SJSA1 (cell line): ENCODE measurements around the gene CPN1. TPM values are rescaled to one million over a fixed set of nuclear protein-coding genes. Genes with fewer than 3 reads are reported as not detected.
"Not testable (repeated sequence)": the region's sequence is repeated elsewhere in the genome, so short reads cannot be mapped to it uniquely, and the experiment has no call there.

Experiments used
- DNase-seq, 2 experiments: peaks; one replicate each; pipeline ENCODE4 v3.0.0-alpha.2; 2015 to 2020; ENCODE audit warnings: low spot score in 2 of 2, low read depth in 1 of 2
- H3K27ac ChIP-seq: fragments of 250-450 bp; sonication (Bioruptor Pico); 2 replicates; pipeline ENCODE4 v1.5.1; 2020; ENCODE audit warnings: mild to moderate bottlenecking, moderate library complexity
- H3K27me3 ChIP-seq: fragments of 250-450 bp; sonication (Bioruptor Pico); replicated peaks from 2 replicates; pipeline ENCODE4 v1.5.1; 2020; ENCODE audit warnings: mild to moderate bottlenecking, moderate library complexity
- H3K36me3 ChIP-seq: fragments of 250-450 bp; sonication (Bioruptor Pico); 2 replicates; pipeline ENCODE4 v1.5.1; 2020; ENCODE audit warnings: mild to moderate bottlenecking
- H3K4me1 ChIP-seq: fragments of 250-450 bp; sonication (Bioruptor Pico); replicated peaks from 2 replicates; pipeline ENCODE4 v1.6.1; 2021; ENCODE audit warnings: mild to moderate bottlenecking
- H3K4me3 ChIP-seq: fragments of 250-450 bp; sonication (Bioruptor Pico); 2 replicates; pipeline ENCODE4 v1.5.1; 2020; ENCODE audit warnings: mild to moderate bottlenecking
- H3K9me3 ChIP-seq: fragments of 250-450 bp; sonication (Bioruptor Pico); replicated peaks from 2 replicates; pipeline ENCODE4 v1.5.1; 2020; ENCODE audit warnings: mild to moderate bottlenecking
- total RNA-seq: library from RNA; depleted of rRNA; stranded (reverse); fragments of >200 nt; shearing (Covaris generic); gene quantifications from 2 replicates; pipeline ENCODE4 v1.2.3, GENCODE V29; 2014

Gene CPN1
- total RNA-seq, 1 experiment from 2014 or later: not detected

DNA sequence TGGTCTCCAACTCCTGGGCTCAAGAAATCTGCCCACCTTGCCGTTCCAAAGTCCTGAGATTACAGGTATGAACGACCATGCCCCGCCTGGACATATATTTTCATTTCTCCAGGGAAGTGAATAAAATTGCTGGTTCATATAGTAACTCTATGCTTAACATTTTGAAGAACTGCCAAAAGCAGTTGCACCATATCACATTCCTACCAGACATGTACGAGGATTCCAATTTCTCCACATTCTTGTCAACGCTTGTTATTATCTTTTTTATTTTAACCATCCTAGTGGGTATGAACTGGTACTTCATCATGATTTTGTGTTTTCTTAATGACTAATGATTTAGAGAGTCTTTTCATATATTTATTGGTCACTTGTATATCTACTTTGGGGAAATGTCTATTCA lies 21.9 kb upstream of the CPN1 start:
- H3K9me3 ChIP-seq: no peaks in the 10 kb centered on the region; the same call in 1 of the 2 replicates
- no peak overlapping the region for H3K4me3 ChIP-seq
- H3K4me1 ChIP-seq: no peaks in the 10 kb centered on the region
- 0 out of 2 replicates have a peak, but pooled peaks cover 5% of the 10 kb centered on the region for H3K27me3 ChIP-seq
- DNase-seq: no peak
- H3K27ac ChIP-seq: no peak overlapping the region
- H3K36me3 ChIP-seq: no peaks in the 10 kb centered on the region

DNA sequence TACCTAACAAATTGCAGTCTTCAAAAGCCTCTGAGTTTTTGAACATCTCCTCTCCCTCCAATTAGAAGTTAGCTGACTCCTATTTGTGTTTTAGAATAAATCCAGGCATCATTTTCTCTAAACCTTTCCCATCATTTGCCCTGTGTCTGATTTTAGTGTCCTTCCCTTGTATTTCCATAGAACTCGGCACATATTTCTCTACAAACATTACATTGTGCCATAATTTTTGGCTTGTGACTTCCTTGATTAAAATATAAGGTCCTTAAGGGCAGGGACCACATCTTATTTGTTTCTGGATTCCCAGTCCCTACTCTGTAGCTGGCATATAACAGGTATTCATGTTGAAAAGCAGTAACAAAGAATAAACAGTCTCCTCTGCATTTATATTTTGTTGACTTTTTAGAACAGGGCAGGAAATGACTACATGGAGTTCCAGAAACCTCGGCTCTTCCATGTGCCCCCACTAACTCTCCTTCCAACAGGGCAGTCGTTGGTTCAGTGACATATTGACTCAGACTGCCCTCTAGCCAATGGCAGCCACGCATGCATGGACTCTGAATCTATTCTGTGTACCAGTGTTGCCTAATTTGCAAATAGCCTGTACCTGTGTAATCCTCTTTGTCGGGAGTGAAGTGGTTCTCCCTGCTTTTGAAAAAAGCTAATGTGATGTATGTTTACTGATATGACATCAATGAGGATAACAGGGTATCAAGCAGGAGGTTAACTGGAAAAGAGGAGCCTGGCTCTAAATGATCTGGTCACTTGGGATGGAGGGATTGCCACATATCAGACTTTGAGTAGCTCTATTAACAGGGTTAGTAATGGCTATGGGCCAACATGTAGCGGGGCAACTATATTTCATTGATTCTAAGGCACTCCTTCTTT lies 19.8 kb upstream of the CPN1 start:
- Histone ChIP-seq H3K27me3 (0 out of 2 replicates have a peak, but pooled peaks cover 5% of the 10 kb centered on the region), H3K9me3 (no peaks in the 10 kb centered on the region; the same call in 1 of the 2 replicates), H3K4me1 (no peaks in the 10 kb centered on the region), H3K4me3 (no peak overlapping the region), H3K36me3 (no peaks in the 10 kb centered on the region), H3K27ac (no peak overlapping the region)
- no peak for DNase-seq

DNA sequence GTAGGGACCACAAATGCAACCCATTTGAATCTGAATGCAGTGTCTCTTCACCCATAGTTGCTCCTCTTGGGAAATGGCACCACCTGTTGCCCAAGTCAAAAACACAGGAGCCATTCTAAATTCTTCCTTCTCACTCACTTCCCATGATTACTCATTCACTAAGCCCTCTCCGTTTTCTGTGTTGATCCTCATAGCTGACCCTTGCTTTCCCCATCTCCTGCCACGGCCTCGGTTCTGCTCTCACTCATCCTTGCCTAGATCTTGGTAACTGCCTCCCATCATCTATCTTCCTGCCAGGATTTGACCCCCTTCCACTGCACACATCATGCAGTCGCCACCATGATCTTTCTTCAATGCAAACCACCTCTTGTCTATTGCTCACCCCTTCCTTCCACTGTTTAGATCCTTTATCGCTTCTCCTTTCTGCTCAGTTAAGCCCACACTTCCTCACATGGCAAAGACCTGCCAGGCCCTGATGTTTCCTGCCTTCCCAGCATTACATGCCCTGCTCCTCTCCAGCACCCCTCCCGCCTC lies 19.0 kb upstream of the CPN1 start:
- Histone ChIP-seq H3K27ac (no peak overlapping the region), H3K9me3 (no peaks in the 10 kb centered on the region; the same call in 1 of the 2 replicates)
- DNase-seq: no peak

DNA sequence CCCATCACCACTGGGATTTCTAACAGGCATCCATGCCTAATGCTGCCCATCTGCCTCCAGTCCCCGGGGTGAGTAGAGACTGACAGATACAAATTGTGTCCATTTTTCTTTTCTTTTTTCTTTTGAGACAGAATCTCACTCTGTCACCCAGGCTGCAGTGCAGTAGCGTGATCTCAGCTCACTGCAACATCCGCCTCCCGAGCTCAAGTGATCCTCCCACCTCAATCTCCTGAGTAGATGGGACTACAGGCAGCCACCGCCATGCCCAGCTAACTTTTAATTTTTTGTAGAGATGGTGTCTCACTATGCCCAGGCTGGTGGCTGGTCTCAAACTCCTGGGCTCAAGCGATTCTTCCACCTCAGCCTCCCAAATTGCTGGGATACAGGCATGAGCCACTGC lies 7.6 kb upstream of the CPN1 start:
- H3K9me3 ChIP-seq: no peaks in the 10 kb centered on the region
- no peak for DNase-seq

More for the DNA sequence above, 19.0 kb upstream of the CPN1 start:
- Histone ChIP-seq H3K36me3 (no peaks in the 10 kb centered on the region), H3K4me1 (no peaks in the 10 kb centered on the region), H3K4me3 (no peak overlapping the region), H3K27me3 (0 out of 2 replicates have a peak, but pooled peaks cover 3% of the 10 kb centered on the region)

DNA sequence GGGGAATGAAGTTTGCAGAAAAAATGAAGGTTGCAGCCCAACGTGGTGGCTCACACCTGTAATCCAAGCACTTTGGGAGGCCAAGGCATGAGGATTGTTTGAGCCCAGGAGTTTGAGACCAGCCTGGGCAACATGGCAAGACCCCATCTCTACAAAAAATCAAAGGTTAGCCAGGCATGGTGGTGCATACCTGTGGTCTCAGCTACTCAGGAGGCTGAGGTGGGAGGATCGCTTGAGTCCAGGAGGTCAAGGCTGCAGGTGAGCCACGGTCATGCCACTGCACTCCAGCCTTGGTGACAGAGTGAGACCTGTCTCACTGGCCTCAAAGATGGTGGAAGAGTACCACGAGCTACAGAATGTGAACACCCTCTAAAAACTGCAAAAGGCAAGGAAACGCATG lies 5.0 kb upstream of the CPN1 start:
- DNase-seq, H3K4me3 ChIP-seq, H3K27ac ChIP-seq, H3K9me3 ChIP-seq, H3K36me3 ChIP-seq, H3K4me1 ChIP-seq: not testable (repeated sequence)
- H3K27me3 ChIP-seq: peaks cover 35% of the 10 kb centered on the region

More for the DNA sequence above, 7.6 kb upstream of the CPN1 start:
- Histone ChIP-seq H3K27me3 (peaks cover 26% of the 10 kb centered on the region), H3K36me3 (no peaks in the 10 kb centered on the region), H3K4me3 (no peak overlapping the region), H3K4me1 (no peaks in the 10 kb centered on the region), H3K27ac (no peak overlapping the region)

DNA sequence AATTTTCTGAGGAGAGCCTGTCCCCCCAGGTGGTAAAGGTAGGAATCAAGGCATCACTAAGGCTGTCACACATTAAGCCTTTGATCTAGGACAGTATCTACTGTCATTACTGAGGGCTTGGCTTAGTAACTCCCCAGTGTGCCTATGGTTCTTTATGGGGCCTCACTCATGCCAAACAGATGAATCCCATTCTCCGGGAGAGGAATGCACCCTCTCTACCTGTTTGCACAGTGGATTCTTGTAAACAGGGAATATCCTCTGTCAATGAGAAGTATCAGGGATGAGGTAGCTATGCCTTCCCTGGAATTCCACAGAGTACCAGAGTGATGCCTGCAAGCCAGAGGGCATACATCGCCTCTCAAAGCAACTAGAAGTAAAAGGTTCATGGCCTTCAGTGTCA lies 3.9 kb upstream of the CPN1 start:
- no peak for DNase-seq
- H3K4me1 ChIP-seq: no peaks in the 10 kb centered on the region
- no peak overlapping the region for H3K4me3 ChIP-seq
- no peaks in the 10 kb centered on the region for H3K36me3 ChIP-seq
- peaks cover 30% of the 10 kb centered on the region for H3K27me3 ChIP-seq
- no peak overlapping the region for H3K27ac ChIP-seq
- no peaks in the 10 kb centered on the region for H3K9me3 ChIP-seq

DNA sequence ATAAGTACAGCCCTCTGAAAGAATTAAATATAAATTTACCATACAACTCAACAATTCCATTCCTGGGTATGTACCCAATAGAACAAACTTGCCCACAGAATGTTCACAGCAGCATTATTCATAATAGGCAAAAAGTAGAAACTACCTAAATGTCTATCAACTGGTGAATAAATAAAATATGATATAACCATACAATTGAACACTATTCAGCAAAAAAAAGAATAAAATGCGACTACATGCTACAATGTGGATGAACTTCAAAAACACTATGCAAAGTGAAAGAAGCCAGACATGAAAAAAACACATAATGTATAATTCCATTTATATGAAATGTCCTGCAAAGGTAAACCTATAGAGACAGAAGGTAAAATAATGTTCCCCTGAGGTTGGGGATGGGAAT lies 2.0 kb upstream of the CPN1 start:
- Histone ChIP-seq H3K36me3 (no peaks in the 10 kb centered on the region), H3K4me1 (no peaks in the 10 kb centered on the region), H3K9me3 (no peaks in the 10 kb centered on the region), H3K4me3 (no peak overlapping the region), H3K27ac (no peak overlapping the region), H3K27me3 (peaks cover 24% of the 10 kb centered on the region)
- no peak for DNase-seq

DNA sequence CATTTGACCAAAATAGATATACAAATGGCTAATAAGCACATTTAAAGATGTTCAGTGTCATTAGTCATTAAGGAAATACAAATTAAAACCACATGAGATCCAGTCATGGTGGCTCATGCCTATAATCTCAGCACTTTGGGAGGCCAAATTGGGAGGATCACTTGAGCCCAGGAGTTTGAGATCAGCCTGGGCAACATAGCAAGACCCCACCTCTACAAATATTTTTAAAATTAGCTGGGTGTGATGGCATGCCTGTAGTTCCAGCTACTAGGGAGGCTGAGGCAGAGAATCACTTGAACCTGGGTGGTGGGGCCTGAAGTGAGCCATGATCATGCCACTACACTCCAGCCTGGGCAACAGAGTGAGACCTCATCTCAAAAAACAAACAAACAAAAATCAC lies 607 bp upstream of the CPN1 start:
- H3K27me3 ChIP-seq: peaks cover 23% of the 10 kb centered on the region
- DNase-seq, H3K4me3 ChIP-seq: not testable (repeated sequence)

DNA sequence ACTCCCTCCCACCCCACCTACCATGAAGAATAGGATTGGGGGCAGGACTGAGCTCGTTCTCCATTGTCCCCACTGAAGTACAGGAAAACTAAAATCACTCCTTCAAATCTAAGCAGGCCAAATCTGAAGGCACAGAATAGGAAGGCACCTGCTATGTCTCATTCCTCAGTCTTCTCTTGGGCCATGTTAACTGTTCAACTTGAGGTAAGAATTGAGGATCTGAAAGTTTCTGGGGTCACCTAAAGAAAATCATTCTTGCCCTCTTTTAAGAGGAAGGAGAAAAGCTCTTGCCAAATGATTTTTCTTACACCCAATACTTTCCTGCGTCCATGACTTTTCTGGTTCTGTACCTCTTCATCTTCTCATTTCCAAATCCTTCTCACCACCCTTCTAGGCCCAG lies 4.9 kb downstream of the CPN1 start:
- Histone ChIP-seq H3K27ac (no peak overlapping the region), H3K4me1 (no peaks in the 10 kb centered on the region), H3K4me3 (no peak overlapping the region), H3K9me3 (no peaks in the 10 kb centered on the region), H3K36me3 (no peaks in the 10 kb centered on the region), H3K27me3 (peaks cover 4% of the 10 kb centered on the region)
- DNase-seq: no peak

More for the DNA sequence above, 607 bp upstream of the CPN1 start:
- not testable (repeated sequence) for H3K36me3 ChIP-seq, H3K9me3 ChIP-seq, H3K27ac ChIP-seq, H3K4me1 ChIP-seq

DNA sequence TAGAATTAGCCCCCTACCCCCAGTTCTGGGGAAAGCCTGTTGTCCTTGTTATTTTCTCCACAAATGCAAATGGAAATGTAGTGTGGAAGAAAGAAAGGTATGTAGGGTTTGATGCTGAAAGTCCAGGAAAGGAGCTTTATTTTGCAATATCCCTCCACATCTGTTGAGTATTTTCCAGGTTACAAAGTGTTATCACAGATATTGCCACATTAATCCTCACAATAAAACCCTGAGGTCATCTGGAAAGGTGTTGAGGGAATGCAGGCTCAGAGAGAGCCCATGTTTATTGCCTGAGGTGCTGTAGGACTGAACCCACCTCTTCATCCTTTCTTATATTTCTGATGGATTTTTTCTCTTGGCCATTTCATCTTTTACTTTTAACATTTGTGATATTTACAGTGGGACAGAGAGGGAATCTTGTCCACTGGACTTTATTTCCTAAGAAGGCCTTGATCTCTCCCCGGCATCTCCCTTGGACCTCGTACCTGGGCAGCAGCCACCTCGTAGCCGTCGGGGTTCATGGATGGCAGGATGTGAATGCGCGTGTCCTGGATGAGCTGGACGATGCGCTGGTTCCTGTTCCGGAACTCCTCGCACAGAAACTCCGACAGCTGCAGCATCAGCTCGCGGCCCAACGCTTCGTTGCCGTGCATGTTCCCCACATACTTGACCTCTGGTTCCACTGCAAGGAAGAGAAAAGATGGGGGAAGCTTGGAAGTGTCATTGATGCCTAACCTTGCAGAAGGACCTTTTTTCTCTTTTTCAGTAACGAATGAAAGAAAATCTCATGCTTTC lies 6.0 kb downstream of the CPN1 start:
- no peak overlapping the region for H3K27ac ChIP-seq
- no peak overlapping the region for H3K4me3 ChIP-seq
- no peaks in the 10 kb centered on the region for H3K4me1 ChIP-seq
- H3K36me3 ChIP-seq: no peaks in the 10 kb centered on the region
- H3K27me3 ChIP-seq: peaks cover 4% of the 10 kb centered on the region
- DNase-seq: no peak
- no peaks in the 10 kb centered on the region for H3K9me3 ChIP-seq

DNA sequence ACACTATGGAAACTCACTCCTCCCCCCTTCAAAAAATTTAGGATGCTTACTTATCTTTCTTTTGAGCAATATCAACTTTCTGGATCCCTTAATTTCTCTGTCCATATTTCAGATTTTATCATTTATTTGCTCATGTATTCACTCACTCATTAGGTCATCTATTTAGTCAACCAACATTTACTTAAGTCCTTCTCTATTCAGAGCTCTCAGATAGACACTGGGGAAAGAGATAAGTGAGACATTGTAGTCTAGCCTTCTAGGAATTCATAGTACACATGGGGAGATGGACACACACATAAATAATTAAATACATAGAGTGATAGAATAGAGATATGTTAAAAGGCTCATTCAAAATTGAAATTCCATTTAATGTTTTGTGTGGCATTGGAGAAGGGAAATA lies 9.2 kb downstream of the CPN1 start:
- no peak overlapping the region for H3K4me3 ChIP-seq
- no peaks in the 10 kb centered on the region for H3K4me1 ChIP-seq

DNA sequence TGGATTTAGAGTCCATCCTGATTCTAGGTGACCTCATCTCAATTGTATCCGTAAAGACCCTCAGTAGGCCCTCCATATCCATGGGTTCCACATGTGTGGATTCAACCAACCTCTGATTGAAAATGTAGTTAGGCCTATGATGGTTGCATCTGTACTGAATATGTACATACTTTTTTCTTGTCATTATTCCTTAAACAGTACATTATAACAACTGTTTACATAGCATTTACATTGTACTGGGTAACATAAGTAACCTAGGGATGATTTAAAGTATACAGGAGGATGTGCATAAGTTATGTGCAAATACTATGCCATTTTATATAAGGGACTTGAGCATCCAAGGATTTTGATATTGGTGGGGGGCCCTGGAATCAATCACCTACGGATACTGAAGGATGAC lies 10.1 kb downstream of the CPN1 start:
- no peak overlapping the region for H3K27ac ChIP-seq
- no peaks in the 10 kb centered on the region; the same call in 1 of the 2 replicates for H3K27me3 ChIP-seq

More for the DNA sequence above, 9.2 kb downstream of the CPN1 start:
- H3K27ac ChIP-seq: no peak overlapping the region
- no peaks in the 10 kb centered on the region; the same call in 1 of the 2 replicates for H3K27me3 ChIP-seq
- H3K36me3 ChIP-seq: no peaks in the 10 kb centered on the region
- DNase-seq: no peak
- H3K9me3 ChIP-seq: no peaks in the 10 kb centered on the region

DNA sequence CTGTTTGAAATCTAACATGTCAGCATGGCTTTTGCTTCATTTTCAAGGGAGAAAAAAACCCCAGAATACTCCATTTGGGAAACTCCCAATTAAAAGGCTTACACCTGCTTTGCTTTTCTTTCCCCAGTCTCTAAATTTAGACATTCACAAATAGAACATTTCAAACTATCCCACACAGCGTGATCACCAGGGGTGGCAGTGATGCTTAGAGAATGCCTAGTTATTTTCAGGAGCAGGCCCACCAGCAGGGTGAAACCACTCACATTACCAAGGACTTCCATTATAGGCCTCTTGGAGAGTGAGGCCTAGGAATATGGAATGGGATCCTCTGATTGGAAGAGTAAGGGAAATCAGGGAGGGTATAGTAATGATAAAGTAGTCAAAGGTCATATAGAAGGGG lies 14.2 kb downstream of the CPN1 start:
- Histone ChIP-seq H3K36me3 (no peaks in the 10 kb centered on the region), H3K27me3 (no peaks in the 10 kb centered on the region), H3K27ac (no peak overlapping the region), H3K4me3 (no peak overlapping the region), H3K9me3 (no peaks in the 10 kb centered on the region), H3K4me1 (no peaks in the 10 kb centered on the region)
- DNase-seq: no peak

More for the DNA sequence above, 10.1 kb downstream of the CPN1 start:
- DNase-seq: no peak
- Histone ChIP-seq H3K9me3 (no peaks in the 10 kb centered on the region), H3K4me1 (no peaks in the 10 kb centered on the region), H3K4me3 (no peak overlapping the region), H3K36me3 (no peaks in the 10 kb centered on the region)
